HCT116 (cell line): ENCODE measurements around the gene ITGA2B. TPM values are rescaled to one million over a fixed set of nuclear protein-coding genes. Genes with fewer than 3 reads are reported as not detected.

Source experiments
- ATAC-seq: fragments of 200-7000 bp; cut with Tn5 transposase; 2 replicates; pipeline ENCODE4 v1.9.1; 2020; ENCODE audit warnings: mild to moderate bottlenecking, moderate library complexity
- BruUV-seq: library from RNA; stranded (reverse); fragments of 400-500 nt; replicated peaks from 2 replicates; lab custom pipeline; 2021; lab: Mats Ljungman, UMichigan
- CTCF ChIA-PET: fragments of 300-600 bp; sonication (Branson Sonifier 250); formaldehyde crosslinking; loops from one replicate; lab custom pipeline; 2021; ENCODE audit warnings: antibody characterized with exemption; lab: Charles Lee
- POLR2A ChIA-PET: fragments of 300-600, 350-600 bp; sonication (Branson Sonifier 250); formaldehyde crosslinking; loops from one replicate; lab custom pipeline; 2021; ENCODE audit warnings: antibody characterized with exemption; lab: Charles Lee
- RAD21 ChIA-PET, 2 experiments: fragments of 300-600 bp; sonication (Branson Sonifier 250); formaldehyde crosslinking; loops; one replicate each; lab custom pipeline; 2023; ENCODE audit warnings: low total read pairs in 2 of 2; ENCODE audit not compliant: uncharacterized antibody in 2 of 2, unreplicated experiment in 2 of 2, low non-redundant PET in 1 of 2; lab: Charles Lee
- DNase-seq: peaks from one replicate; pipeline ENCODE4 v3.0.0-alpha.2; 2010; ENCODE audit warnings: low read depth, low spot score
- H2AFZ ChIP-seq: fragments of 200-600 bp; shearing (Covaris generic), sonication (generic); 2 replicates; pipeline ENCODE4 v1.6.1; 2017; ENCODE audit warnings: low read depth, mixed run types, mixed read lengths, antibody characterized with exemption, low read length; ENCODE audit not compliant: poor library complexity, severe bottlenecking
- H3K27ac ChIP-seq: 2 replicates; pipeline ENCODE4 v1.5.1; 2012; ENCODE audit warnings: low read depth, low read length
- H3K27me3 ChIP-seq: fragments of 200-600 bp; sonication (generic); 2 replicates; pipeline ENCODE4 v1.6.1; 2016; ENCODE audit warnings: mixed run types, low read length, mixed read lengths; ENCODE audit not compliant: insufficient read depth
- H3K36me3 ChIP-seq, 2 experiments: fragments of 200-500 bp in 1 of 2; fragments of 200-600 bp in 1 of 2; sonication (Bioruptor generic) in 1 of 2; sonication (generic) in 1 of 2; 2 replicates each; pipeline versions ENCODE4 v1.5.1 to v1.6.1; 2014 to 2016; ENCODE audit warnings: low read length in 2 of 2, inconsistent platforms in 1 of 2, mixed read lengths in 1 of 2, mixed run types in 1 of 2; ENCODE audit not compliant: insufficient read depth in 2 of 2, control insufficient read depth in 1 of 2
- H3K4me1 ChIP-seq, 2 experiments: fragments of 200-600 bp in 1 of 2; sonication (generic) in 1 of 2; 2 replicates each; pipeline versions ENCODE4 v1.5.1 to v1.6.1; 2012 to 2017; ENCODE audit warnings: low read length in 2 of 2, inconsistent platforms in 1 of 2, mild to moderate bottlenecking in 1 of 2, mixed read lengths in 1 of 2, mixed run types in 1 of 2, moderate library complexity in 1 of 2; ENCODE audit not compliant: insufficient read depth in 2 of 2, control insufficient read depth in 1 of 2
- H3K4me2 ChIP-seq: fragments of 200-600 bp; sonication (generic); 2 replicates; pipeline ENCODE4 v1.6.1; 2017; ENCODE audit warnings: mixed run types, low read length, mixed read lengths
- H3K4me3 ChIP-seq, 2 experiments: fragments of 200-600 bp in 1 of 2; sonication (generic) in 1 of 2; replicated peaks in 1 of 2; 2 replicates each; pipeline ENCODE4 v1.5.1; 2011 to 2016; ENCODE audit warnings: low read length in 2 of 2, control low read depth in 1 of 2, low read depth in 1 of 2, mild to moderate bottlenecking in 1 of 2, mixed read lengths in 1 of 2, mixed run types in 1 of 2
- H3K79me2 ChIP-seq: fragments of 200-600 bp; sonication (generic); 2 replicates; pipeline ENCODE4 v1.6.1; 2017; ENCODE audit warnings: mild to moderate bottlenecking, mixed run types, low read length, moderate library complexity, mixed read lengths; ENCODE audit not compliant: insufficient read depth
- H3K9ac ChIP-seq: fragments of 200-600 bp; sonication (generic); 2 replicates; pipeline ENCODE4 v1.6.1; 2016; ENCODE audit warnings: low read length, mixed read lengths
- H3K9me2 ChIP-seq: fragments of 200-600 bp; sonication (generic), shearing (Covaris generic); 2 replicates; pipeline ENCODE4 v1.6.1; 2017; ENCODE audit warnings: mixed run types, mild to moderate bottlenecking, moderate library complexity; ENCODE audit not compliant: insufficient read depth
- H3K9me3 ChIP-seq, 2 experiments: fragments of 200-500 bp in 1 of 2; fragments of 200-600 bp in 1 of 2; sonication (Bioruptor generic) in 1 of 2; sonication (generic) in 1 of 2; 2 replicates each; pipeline ENCODE4 v1.6.1; 2014 to 2017; ENCODE audit warnings: low read length in 2 of 2, mixed read lengths in 2 of 2, inconsistent platforms in 1 of 2, low read depth in 1 of 2, mild to moderate bottlenecking in 1 of 2, mixed run types in 1 of 2, moderate library complexity in 1 of 2; ENCODE audit not compliant: control insufficient read depth in 1 of 2, insufficient read depth in 1 of 2
- H4K20me1 ChIP-seq: fragments of 200-600 bp; sonication (generic), shearing (Covaris generic); 2 replicates; pipeline ENCODE4 v1.6.1; 2017; ENCODE audit warnings: mixed run types, mild to moderate bottlenecking, moderate library complexity; ENCODE audit not compliant: insufficient read depth
- EGR1 ChIP-seq: IDR thresholded peaks from 2 replicates; pipeline ENCODE4 v1.6.1; 2012; ENCODE audit warnings: low read depth
- EZH2 ChIP-seq: fragments of 200-600 bp; sonication (generic); IDR thresholded peaks from 2 replicates; pipeline ENCODE4 v1.6.1; 2017; ENCODE audit warnings: antibody characterized with exemption, mixed run types
- EZH2phosphoT487 ChIP-seq: fragments of 200-600 bp; IDR thresholded peaks from 2 replicates; pipeline ENCODE4 v1.6.1; 2018; ENCODE audit warnings: antibody characterized with exemption, borderline replicate concordance
- FOSL1 ChIP-seq: IDR thresholded peaks from 2 replicates; pipeline ENCODE4 v1.6.1; 2012; ENCODE audit warnings: low read depth
- JUND ChIP-seq: IDR thresholded peaks from 2 replicates; pipeline ENCODE4 v1.6.1; 2012
- POLR2A ChIP-seq: IDR thresholded peaks from 2 replicates; pipeline ENCODE4 v1.7.0; 2011; ENCODE audit warnings: borderline replicate concordance; ENCODE audit not compliant: insufficient read depth, insufficient read length; ENCODE audit errors: extremely low read depth
- RAD21 ChIP-seq: IDR thresholded peaks from 2 replicates; pipeline ENCODE4 v1.6.1; 2012; ENCODE audit warnings: low read depth, mild to moderate bottlenecking
- SRF ChIP-seq: IDR thresholded peaks from 2 replicates; pipeline ENCODE4 v1.6.1; 2012; ENCODE audit warnings: low read depth
- TCF7L2 ChIP-seq: IDR thresholded peaks from 2 replicates; pipeline ENCODE4 v1.7.0; 2011; ENCODE audit warnings: borderline replicate concordance, inconsistent platforms; ENCODE audit not compliant: insufficient read depth, insufficient read length; ENCODE audit errors: extremely low read depth
- YY1 ChIP-seq: IDR thresholded peaks from 2 replicates; pipeline ENCODE4 v1.6.1; 2011; ENCODE audit warnings: low read length, low read depth, moderate library complexity, mild to moderate bottlenecking; ENCODE audit not compliant: insufficient replicate concordance; ENCODE audit errors: extremely low read depth
- intact Hi-C: fragments of 100-400 bp; cut with micrococcal nuclease; formaldehyde crosslinking; loops from 2 replicates; pipeline ENCODE4 v1.10.0; 2022
- total RNA-seq: library from RNA; stranded (reverse); gene quantifications from one replicate; pipeline ENCODE4 v1.2.1, GENCODE V29; 2021; ENCODE audit not compliant: unreplicated experiment
- TF ChIP-seq, protein P1 (sequence below): IDR thresholded peaks from 2 replicates; pipeline ENCODE4 v1.6.1; 2012; ENCODE audit warnings: low read depth
- TF ChIP-seq, protein P2 (sequence below): IDR thresholded peaks from 2 replicates; pipeline ENCODE4 v1.6.1; 2012
- TF ChIP-seq, protein P3 (sequence below), 3 experiments: fragments of 200-600 bp in 1 of 3; sonication (generic) in 1 of 3; IDR thresholded peaks in 2 of 3; conservative IDR thresholded peaks in 1 of 3; 2 replicates each; pipeline ENCODE4 v1.5.1; 2012 to 2017; ENCODE audit warnings: low read depth in 2 of 3, low read length in 2 of 3, antibody characterized with exemption in 1 of 3, borderline replicate concordance in 1 of 3, control low read depth in 1 of 3, mild to moderate bottlenecking in 1 of 3, mixed read lengths in 1 of 3, mixed run types in 1 of 3, moderate library complexity in 1 of 3; ENCODE audit not compliant: insufficient read depth in 1 of 3
- TF ChIP-seq, protein P4 (sequence below): IDR thresholded peaks from 2 replicates; pipeline ENCODE4 v1.6.1; 2011; ENCODE audit warnings: mild to moderate bottlenecking, low read length, moderate library complexity; ENCODE audit not compliant: insufficient replicate concordance; ENCODE audit errors: extremely low read depth

The ITGA2B gene
- total RNA-seq, 1 experiment from 2014 or later, result 7.6 TPM

DNA sequence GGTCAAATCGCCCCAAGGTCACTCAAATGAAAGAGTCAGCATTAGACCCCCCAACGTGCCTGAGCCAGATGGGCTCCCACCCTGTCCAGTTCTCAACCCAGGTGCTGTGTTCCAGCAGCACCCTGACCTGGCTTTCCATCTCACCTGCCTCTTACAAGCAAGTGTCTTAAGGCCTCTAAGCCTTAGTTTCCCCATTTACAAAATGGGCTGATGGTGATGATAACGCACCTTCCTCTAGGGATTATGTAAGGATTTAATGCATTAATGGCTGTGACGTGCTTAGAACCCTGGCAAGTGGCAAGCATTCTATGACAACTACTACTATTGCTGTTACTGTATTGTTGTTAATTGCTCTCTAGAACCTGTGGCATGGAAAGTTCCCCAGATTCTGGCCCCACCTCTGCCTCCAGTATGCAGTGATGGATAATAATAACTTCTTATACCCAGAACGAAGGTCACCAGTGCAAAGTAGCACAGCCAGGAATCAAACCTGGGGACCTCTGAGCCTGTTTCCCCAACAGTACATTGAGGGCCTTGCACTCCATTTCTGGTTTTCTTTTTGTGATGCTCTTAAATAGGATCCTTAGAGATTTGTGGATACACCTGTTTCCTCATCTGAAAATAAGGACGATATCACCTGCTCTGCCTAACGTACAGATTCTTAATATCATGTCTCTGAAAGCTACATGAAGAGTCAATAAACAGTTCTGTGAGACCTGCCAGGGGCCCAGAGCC is 61.6 kb downstream of the ITGA2B start (continued):
- no peak for TF ChIP-seq EZH2phosphoT487
- TF ChIP-seq, all 23 proteins: peak for 0

DNA sequence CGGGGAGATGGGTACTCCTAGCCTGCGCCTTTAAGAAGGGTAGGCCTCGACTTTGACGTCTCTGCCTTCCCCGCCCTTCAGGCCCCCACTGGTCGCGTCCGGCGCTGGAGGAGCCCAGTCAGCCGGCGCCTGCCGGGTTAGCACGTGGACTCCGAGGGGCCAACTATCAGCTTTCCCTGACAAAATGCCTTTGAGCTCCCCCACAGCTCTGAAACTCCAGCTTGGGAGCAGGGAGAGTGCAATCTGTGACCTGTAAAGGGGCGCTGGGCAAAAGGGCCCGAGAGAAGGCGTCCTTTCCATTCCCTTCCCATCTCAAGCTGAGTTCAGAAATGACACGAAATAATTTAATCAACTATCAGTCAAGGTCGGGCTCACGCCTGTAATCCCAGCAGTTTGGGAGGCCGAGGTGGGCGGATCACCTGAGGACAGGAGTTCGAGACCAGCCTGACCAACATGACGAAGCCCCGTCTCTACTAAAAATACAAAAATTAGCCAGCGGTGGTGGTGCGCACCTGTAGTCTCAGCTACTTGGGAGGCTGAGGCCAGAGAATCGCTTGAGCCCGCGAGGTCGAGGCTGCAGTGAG is 62.5 kb downstream of the ITGA2B start:
- ChIA-PET POLR2A (interaction anchor here (0.7 to 1.1 kb wide), 6 partner anchors 9 to 107 kb away, joined by 3 to 7 read pairs (median 4); partner anchors contain the start of genes GRN and UBTF), RAD21 (interaction anchor here in 1 of 2 experiments (1.2 kb wide), 1 partner anchor 116 kb away, joined by 4 read pairs; no protein-coding TSS in a partner anchor), CTCF (interaction anchor here (0.5 to 1.3 kb wide), 10 partner anchors 11 to 197 kb away, joined by 3 to 7 read pairs (median 3); no protein-coding TSS in a partner anchor)
- DNase-seq (peak; percentile 97), ATAC-seq (peak; percentile 67)
- intact Hi-C loops, result loop anchor here (2.0 kb wide), 2 partner anchors 108 to 116 kb away; partner anchors contain the start of gene UBTF
- Histone ChIP-seq H3K27me3 (no peaks in the 10 kb centered on the region), H3K79me2 (peaks cover 41% of the 10 kb centered on the region), H3K4me1 (peaks cover 18 to 40% of the 10 kb centered on the region in 2 experiments), H3K27ac (peak overlapping the region; percentile 32), H3K9ac (peak overlapping the region; percentile 40; the same call in 1 of the 2 replicates), H3K4me3 (peak overlapping the region; percentile 33 to 44), H3K4me2 (peak overlapping the region; percentile 71), H3K9me2 (no peaks in the 10 kb centered on the region), H3K9me3 (no peaks in the 10 kb centered on the region), H2AFZ (no peak overlapping the region), H3K36me3 (peaks cover 4 to 7% of the 10 kb centered on the region in 2 experiments; a peak in 3 of 4 replicates), H4K20me1 (no peaks in the 10 kb centered on the region)
- BruUV-seq, result no TSS peak
- TF ChIP-seq EZH2, result no peak
- TF ChIP-seq, protein P1, sequence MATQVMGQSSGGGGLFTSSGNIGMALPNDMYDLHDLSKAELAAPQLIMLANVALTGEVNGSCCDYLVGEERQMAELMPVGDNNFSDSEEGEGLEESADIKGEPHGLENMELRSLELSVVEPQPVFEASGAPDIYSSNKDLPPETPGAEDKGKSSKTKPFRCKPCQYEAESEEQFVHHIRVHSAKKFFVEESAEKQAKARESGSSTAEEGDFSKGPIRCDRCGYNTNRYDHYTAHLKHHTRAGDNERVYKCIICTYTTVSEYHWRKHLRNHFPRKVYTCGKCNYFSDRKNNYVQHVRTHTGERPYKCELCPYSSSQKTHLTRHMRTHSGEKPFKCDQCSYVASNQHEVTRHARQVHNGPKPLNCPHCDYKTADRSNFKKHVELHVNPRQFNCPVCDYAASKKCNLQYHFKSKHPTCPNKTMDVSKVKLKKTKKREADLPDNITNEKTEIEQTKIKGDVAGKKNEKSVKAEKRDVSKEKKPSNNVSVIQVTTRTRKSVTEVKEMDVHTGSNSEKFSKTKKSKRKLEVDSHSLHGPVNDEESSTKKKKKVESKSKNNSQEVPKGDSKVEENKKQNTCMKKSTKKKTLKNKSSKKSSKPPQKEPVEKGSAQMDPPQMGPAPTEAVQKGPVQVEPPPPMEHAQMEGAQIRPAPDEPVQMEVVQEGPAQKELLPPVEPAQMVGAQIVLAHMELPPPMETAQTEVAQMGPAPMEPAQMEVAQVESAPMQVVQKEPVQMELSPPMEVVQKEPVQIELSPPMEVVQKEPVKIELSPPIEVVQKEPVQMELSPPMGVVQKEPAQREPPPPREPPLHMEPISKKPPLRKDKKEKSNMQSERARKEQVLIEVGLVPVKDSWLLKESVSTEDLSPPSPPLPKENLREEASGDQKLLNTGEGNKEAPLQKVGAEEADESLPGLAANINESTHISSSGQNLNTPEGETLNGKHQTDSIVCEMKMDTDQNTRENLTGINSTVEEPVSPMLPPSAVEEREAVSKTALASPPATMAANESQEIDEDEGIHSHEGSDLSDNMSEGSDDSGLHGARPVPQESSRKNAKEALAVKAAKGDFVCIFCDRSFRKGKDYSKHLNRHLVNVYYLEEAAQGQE, result no peak
- TF ChIP-seq EGR1, result peak; percentile 71
- TF ChIP-seq TCF7L2, result peak; percentile 59
- no peak for TF ChIP-seq POLR2A
- TF ChIP-seq SRF, result no peak; the same call in 1 of the 2 replicates
- TF ChIP-seq FOSL1, result no peak
- peak; percentile 2; the same call in 1 of the 2 replicates for TF ChIP-seq RAD21
- no peak for TF ChIP-seq JUND
- TF ChIP-seq, protein P2, sequence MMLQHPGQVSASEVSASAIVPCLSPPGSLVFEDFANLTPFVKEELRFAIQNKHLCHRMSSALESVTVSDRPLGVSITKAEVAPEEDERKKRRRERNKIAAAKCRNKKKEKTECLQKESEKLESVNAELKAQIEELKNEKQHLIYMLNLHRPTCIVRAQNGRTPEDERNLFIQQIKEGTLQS, result no peak
- TF ChIP-seq, protein P3, sequence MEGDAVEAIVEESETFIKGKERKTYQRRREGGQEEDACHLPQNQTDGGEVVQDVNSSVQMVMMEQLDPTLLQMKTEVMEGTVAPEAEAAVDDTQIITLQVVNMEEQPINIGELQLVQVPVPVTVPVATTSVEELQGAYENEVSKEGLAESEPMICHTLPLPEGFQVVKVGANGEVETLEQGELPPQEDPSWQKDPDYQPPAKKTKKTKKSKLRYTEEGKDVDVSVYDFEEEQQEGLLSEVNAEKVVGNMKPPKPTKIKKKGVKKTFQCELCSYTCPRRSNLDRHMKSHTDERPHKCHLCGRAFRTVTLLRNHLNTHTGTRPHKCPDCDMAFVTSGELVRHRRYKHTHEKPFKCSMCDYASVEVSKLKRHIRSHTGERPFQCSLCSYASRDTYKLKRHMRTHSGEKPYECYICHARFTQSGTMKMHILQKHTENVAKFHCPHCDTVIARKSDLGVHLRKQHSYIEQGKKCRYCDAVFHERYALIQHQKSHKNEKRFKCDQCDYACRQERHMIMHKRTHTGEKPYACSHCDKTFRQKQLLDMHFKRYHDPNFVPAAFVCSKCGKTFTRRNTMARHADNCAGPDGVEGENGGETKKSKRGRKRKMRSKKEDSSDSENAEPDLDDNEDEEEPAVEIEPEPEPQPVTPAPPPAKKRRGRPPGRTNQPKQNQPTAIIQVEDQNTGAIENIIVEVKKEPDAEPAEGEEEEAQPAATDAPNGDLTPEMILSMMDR (IDR thresholded peaks at IDR 0.05 in 2 of 3, conservative IDR thresholded peaks at IDR 0.05 in 1 of 3; ENCODE audit: borderline replicate concordance in 1 of 3, insufficient read depth in 1 of 3, low read depth in 2 of 3, low read length in 2 of 3), result no peak
- no peak for TF ChIP-seq YY1
- TF ChIP-seq, protein P4, sequence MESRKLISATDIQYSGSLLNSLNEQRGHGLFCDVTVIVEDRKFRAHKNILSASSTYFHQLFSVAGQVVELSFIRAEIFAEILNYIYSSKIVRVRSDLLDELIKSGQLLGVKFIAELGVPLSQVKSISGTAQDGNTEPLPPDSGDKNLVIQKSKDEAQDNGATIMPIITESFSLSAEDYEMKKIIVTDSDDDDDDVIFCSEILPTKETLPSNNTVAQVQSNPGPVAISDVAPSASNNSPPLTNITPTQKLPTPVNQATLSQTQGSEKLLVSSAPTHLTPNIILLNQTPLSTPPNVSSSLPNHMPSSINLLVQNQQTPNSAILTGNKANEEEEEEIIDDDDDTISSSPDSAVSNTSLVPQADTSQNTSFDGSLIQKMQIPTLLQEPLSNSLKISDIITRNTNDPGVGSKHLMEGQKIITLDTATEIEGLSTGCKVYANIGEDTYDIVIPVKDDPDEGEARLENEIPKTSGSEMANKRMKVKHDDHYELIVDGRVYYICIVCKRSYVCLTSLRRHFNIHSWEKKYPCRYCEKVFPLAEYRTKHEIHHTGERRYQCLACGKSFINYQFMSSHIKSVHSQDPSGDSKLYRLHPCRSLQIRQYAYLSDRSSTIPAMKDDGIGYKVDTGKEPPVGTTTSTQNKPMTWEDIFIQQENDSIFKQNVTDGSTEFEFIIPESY, result no peak
